Endothelial cell of umbilical vein (primary cell): ENCODE data around the gene GAS7. TPM values are rescaled to one million over a fixed set of nuclear protein-coding genes. Genes with fewer than 3 reads are reported as not detected.

ENCODE experiments used
- BruUV-seq: library from RNA; stranded (reverse); fragments of 400-500 nt; replicated peaks from 2 replicates; lab custom pipeline; 2021; lab: Mats Ljungman, UMichigan
- CTCF ChIA-PET: fragments of 300-600, 350-600 bp; sonication (Branson Sonifier 250); formaldehyde crosslinking; loops from one replicate; lab custom pipeline; 2021; ENCODE audit warnings: antibody characterized with exemption, inconsistent platforms; lab: Charles Lee
- POLR2A ChIA-PET: fragments of 300-600, 350-600 bp; sonication (Branson Sonifier 250); formaldehyde crosslinking; loops from one replicate; lab custom pipeline; 2021; ENCODE audit warnings: antibody characterized with exemption, inconsistent platforms; lab: Charles Lee
- DNase-seq: peaks from one replicate; pipeline ENCODE4 v3.0.0-alpha.2; 2011; ENCODE audit warnings: low read depth, low spot score
- FAIRE-seq: peaks from 2 replicates; lab custom pipeline; 2011; peaks lifted over from hg19 to GRCh38; lab: Jason Lieb, UNC
- H2AFZ ChIP-seq: 2 replicates; pipeline ENCODE4 v1.6.0; 2012; ENCODE audit warnings: low read depth, low read length, control low read depth, inconsistent platforms
- H3K27ac ChIP-seq: 2 replicates; pipeline ENCODE4 v1.5.1; 2011; ENCODE audit warnings: low read depth, mild to moderate bottlenecking, control low read depth, low read length, moderate library complexity; ENCODE audit not compliant: insufficient read depth
- H3K27me3 ChIP-seq, 2 experiments: 2 replicates each; pipeline versions ENCODE4 v1.6.0 to v1.6.1; 2011; ENCODE audit warnings: low read length in 2 of 2, mixed read lengths in 1 of 2; ENCODE audit not compliant: control insufficient read depth in 2 of 2, insufficient read depth in 2 of 2
- H3K36me3 ChIP-seq, 2 experiments: 2 replicates in 1 of 2; 3 replicates in 1 of 2; pipeline ENCODE4 v1.5.1; 2011; ENCODE audit warnings: low read length in 2 of 2, mild to moderate bottlenecking in 1 of 2, moderate library complexity in 1 of 2; ENCODE audit not compliant: control insufficient read depth in 2 of 2, insufficient read depth in 2 of 2; ENCODE audit errors: extremely low read depth in 1 of 2
- H3K4me1 ChIP-seq: 3 replicates; pipeline ENCODE4 v1.5.1; 2011; ENCODE audit warnings: mild to moderate bottlenecking, low read length; ENCODE audit not compliant: control insufficient read depth, insufficient read depth; ENCODE audit errors: extremely low read depth
- H3K4me2 ChIP-seq: 2 replicates; pipeline ENCODE4 v1.6.1; 2011; ENCODE audit warnings: low read length, control low read depth, mixed read lengths; ENCODE audit not compliant: insufficient read depth
- H3K4me3 ChIP-seq, 3 experiments: fragments of 200-600 bp in 1 of 3; sonication (generic), shearing (Covaris generic) in 1 of 3; replicated peaks in 1 of 3; 2 replicates each; pipeline ENCODE4 v1.5.1; 2011 to 2016; ENCODE audit warnings: control low read depth in 3 of 3, low read length in 3 of 3, mild to moderate bottlenecking in 2 of 3, inconsistent platforms in 1 of 3, low read depth in 1 of 3, moderate library complexity in 1 of 3; ENCODE audit not compliant: insufficient read depth in 1 of 3
- H3K79me2 ChIP-seq: 2 replicates; pipeline ENCODE4 v1.6.0; 2012; ENCODE audit warnings: low read length, inconsistent platforms; ENCODE audit not compliant: control insufficient read depth, insufficient read depth
- H3K9ac ChIP-seq: replicated peaks from 2 replicates; pipeline ENCODE3; 2011; ENCODE audit warnings: low read length, control low read depth; ENCODE audit not compliant: insufficient read depth; ENCODE audit errors: extremely low read depth
- H3K9me1 ChIP-seq: replicated peaks from 3 replicates; pipeline ENCODE4 v1.6.0; 2011; ENCODE audit warnings: mild to moderate bottlenecking, low read length; ENCODE audit not compliant: control insufficient read depth, insufficient read depth; ENCODE audit errors: extremely low read depth
- H3K9me3 ChIP-seq: replicated peaks from 2 replicates; pipeline ENCODE4 v1.5.1; 2012; ENCODE audit warnings: low read length, inconsistent platforms; ENCODE audit not compliant: control insufficient read depth, insufficient read depth
- H4K20me1 ChIP-seq: replicated peaks from 2 replicates; pipeline ENCODE3; 2011; ENCODE audit warnings: mild to moderate bottlenecking, low read length; ENCODE audit not compliant: control insufficient read depth, insufficient read depth; ENCODE audit errors: extremely low read depth
- CTCF ChIP-seq, 2 donors: IDR thresholded peaks; 1 replicate in 1 of 2; 2 replicates in 1 of 2; pipeline ENCODE4 v1.5.1; 2011; ENCODE audit warnings: low read length in 2 of 2, mild to moderate bottlenecking in 2 of 2, moderate library complexity in 2 of 2, control low read depth in 1 of 2, inconsistent platforms in 1 of 2, low read depth in 1 of 2; ENCODE audit not compliant: insufficient read depth in 1 of 2; ENCODE audit errors: extremely low read depth in 1 of 2
- EZH2 ChIP-seq: IDR thresholded peaks from 2 replicates; pipeline ENCODE4 v1.6.1; 2012; ENCODE audit warnings: borderline replicate concordance, low read depth, mild to moderate bottlenecking, moderate library complexity, low read length, inconsistent platforms; ENCODE audit not compliant: severe bottlenecking
- GATA2 ChIP-seq: IDR thresholded peaks from 2 replicates; pipeline ENCODE4 v1.7.0; 2011; ENCODE audit warnings: low read depth, mild to moderate bottlenecking, moderate library complexity, mixed read lengths, low read length; ENCODE audit not compliant: insufficient read length, insufficient read depth
- JUN ChIP-seq: IDR thresholded peaks from 2 replicates; pipeline ENCODE4 v1.6.1; 2011; ENCODE audit warnings: borderline replicate concordance, low read depth; ENCODE audit not compliant: insufficient read length, insufficient read depth
- MAX ChIP-seq: IDR thresholded peaks from 2 replicates; pipeline ENCODE4 v1.6.1; 2011; ENCODE audit not compliant: insufficient read depth, insufficient read length
- MYC ChIP-seq: IDR thresholded peaks from one replicate; pipeline ENCODE4 v1.6.1; 2011; ENCODE audit warnings: mild to moderate bottlenecking, low read depth, low read length
- POLR2A ChIP-seq: IDR thresholded peaks from 2 replicates; pipeline ENCODE4 v1.6.1; 2012; ENCODE audit warnings: low read depth, mild to moderate bottlenecking, control low read depth, low read length
- POLR2AphosphoS5 ChIP-seq: IDR thresholded peaks from 2 replicates; pipeline ENCODE4 v1.6.1; 2012; ENCODE audit warnings: low read depth, mild to moderate bottlenecking, control low read depth, low read length, moderate library complexity; ENCODE audit not compliant: insufficient read depth
- dilution Hi-C: fragments of 300-500 bp; cut with MboI; formaldehyde crosslinking; loops from one replicate; pipeline ENCODE4 v1.15.0; 2019; ENCODE audit warnings: low sequenced_read_pairs; ENCODE audit not compliant: extremely low pct_ligation_motif_present
- intact Hi-C: fragments of 100-400 bp; cut with micrococcal nuclease; formaldehyde crosslinking; loops from one replicate; pipeline ENCODE4 v1.10.0; 2022
- polyA plus RNA-seq, 4 experiments: library from polyadenylated mRNA; depleted of rRNA in 3 of 4; stranded (reverse) in 3 of 4; unstranded in 1 of 4; fragments of >200 nt; gene quantifications; 2 replicates each; pipeline versions ENCODE4 v1.2.1 to v1.2.3, GENCODE V29; 2011 to 2012; ENCODE audit warnings: missing spikeins in 1 of 4
- total RNA-seq: library from RNA; stranded (reverse); gene quantifications from 2 replicates; pipeline ENCODE4 v1.2.3, GENCODE V29; 2021

GAS7 gene
- total and polyA plus RNA-seq, 2 donors (not counting 3 experiments of a cell fraction or from before 2014, with no cell fraction given) = not detected

- Histone ChIP-seq H3K36me3 (no peaks in the 10 kb centered on the region), H3K9ac (no peak overlapping the region), H3K27ac (no peak overlapping the region), H2AFZ (no peak overlapping the region), H3K9me3 (peaks cover 5% of the 10 kb centered on the region), H3K9me1 (no peaks in the 10 kb centered on the region), H3K4me3 (no peak overlapping the region), H3K4me2 (no peak overlapping the region), H4K20me1 (no peaks in the 10 kb centered on the region), H3K79me2 (no peaks in the 10 kb centered on the region), H3K27me3 (no peaks in the 10 kb centered on the region), H3K4me1 (no peaks in the 10 kb centered on the region)
- TF ChIP-seq POLR2A (no peak), EZH2 (no peak), CTCF (IDR thresholded peaks at IDR 0.05; ENCODE audit: extremely low read depth in 1 of 2, insufficient read depth in 1 of 2, low read depth in 1 of 2, low read length in 2 of 2) (no peak), MYC (no peak)
- DNase-seq (no peak), FAIRE-seq (no peak)
- BruUV-seq = no TSS peak
- POLR2A ChIA-PET = no interaction called here
- intact Hi-C loops (no loop called here), dilution Hi-C loops (no loop called here)
- CTCF ChIA-PET = no interaction called here
These were observed 29.1 kb downstream of the GAS7 start for GRCh38 chr17:10169290-10169689.

- H3K4me1 ChIP-seq = no peaks in the 10 kb centered on the region
- POLR2A ChIA-PET = no interaction called here
- DNase-seq (no peak), FAIRE-seq (no peak)
- no peak overlapping the region for H3K4me2 ChIP-seq
- CTCF ChIA-PET = no interaction called here
- no peaks in the 10 kb centered on the region for H3K9me1 ChIP-seq
- no peak overlapping the region for H3K4me3 ChIP-seq
- TF ChIP-seq POLR2A (no peak), POLR2AphosphoS5 (no peak), MAX (no peak), GATA2 (no peak), JUN (no peak), CTCF (IDR thresholded peaks at IDR 0.05; ENCODE audit: extremely low read depth in 1 of 2, insufficient read depth in 1 of 2, low read depth in 1 of 2, low read length in 2 of 2) (no peak), EZH2 (no peak)
- H3K9me3 ChIP-seq = peaks cover 4% of the 10 kb centered on the region
- BruUV-seq = no TSS peak
- dilution Hi-C loops (no loop called here), intact Hi-C loops (no loop called here)
- H4K20me1 ChIP-seq = no peaks in the 10 kb centered on the region
- no peaks in the 10 kb centered on the region for H3K27me3 ChIP-seq
- H3K36me3 ChIP-seq = no peaks in the 10 kb centered on the region
- no peak overlapping the region for H3K27ac ChIP-seq
- no peaks in the 10 kb centered on the region for H3K79me2 ChIP-seq
- H2AFZ ChIP-seq = no peak overlapping the region
- H3K9ac ChIP-seq = no peak overlapping the region
These were observed 32.0 kb downstream of the GAS7 start for GRCh38 chr17:10166176-10166935.
